Mammary epithelial cell (primary cell): Measurements from ENCODE around the gene NCOA3.

ENCODE experiments used
- CTCF ChIP-seq, 2 donors: IDR thresholded peaks in 1 of 2; conservative IDR thresholded peaks in 1 of 2; 2 replicates each; pipeline ENCODE4 v1.5.1; 2011 to 2012; ENCODE audit warnings: inconsistent platforms in 2 of 2, low read length in 2 of 2, mild to moderate bottlenecking in 2 of 2, control low read depth in 1 of 2, low read depth in 1 of 2; ENCODE audit not compliant: insufficient read depth in 1 of 2; ENCODE audit errors: extremely low read depth in 1 of 2
- EZH2 ChIP-seq: IDR thresholded peaks from 2 replicates; pipeline ENCODE4 v1.6.1; 2012; ENCODE audit warnings: low read length, inconsistent platforms, borderline replicate concordance

- TF ChIP-seq CTCF (conservative IDR thresholded peaks at IDR 0.05 in 1 of 2, IDR thresholded peaks at IDR 0.05 in 1 of 2; ENCODE audit: extremely low read depth in 1 of 2, insufficient read depth in 1 of 2, low read depth in 1 of 2, low read length in 2 of 2) = no peak
- no peak for TF ChIP-seq EZH2
These were observed 151.1 kb downstream of the NCOA3 start for GRCh38 chr20:47652794-47653193.
